Lower leg skin (tissue), 4 donors: ENCODE results near the gene SH3GLB1. TPM values are rescaled to one million over a fixed set of nuclear protein-coding genes. Genes with fewer than 3 reads are reported as not detected.

Source experiments
- DNase-seq, 2 donors: peaks; one replicate each; pipeline ENCODE4 v3.0.0-alpha.2; 2019; ENCODE audit warnings: low spot score in 2 of 2
- H3K4me3 ChIP-seq: fragments of 200-600 bp; sonication (generic); 2 replicates; pipeline ENCODE4 v1.5.1; 2017; ENCODE audit warnings: mild to moderate bottlenecking, low read depth; ENCODE audit not compliant: poor library complexity, severe bottlenecking
- CTCF ChIP-seq, 3 donors: fragments of 450-650 bp; IDR thresholded peaks; one replicate each; pipeline ENCODE4 v1.5.1; 2016; ENCODE audit warnings: antibody characterized with exemption in 3 of 3, mild to moderate bottlenecking in 3 of 3, moderate library complexity in 2 of 3
- POLR2A ChIP-seq, 2 donors: fragments of 450-650 bp; IDR thresholded peaks; one replicate each; pipeline ENCODE4 v1.6.1; 2016 to 2017; ENCODE audit warnings: antibody characterized with exemption in 2 of 2, mild to moderate bottlenecking in 1 of 2, moderate library complexity in 1 of 2
- WGBS, 2 donors: methylation state at CpG; one replicate each; pipeline ENCODE4 v1.1.5; 2018; 5-methylcytosine and 5-hydroxymethylcytosine counted together
- intact Hi-C: fragments of 100-400 bp; cut with DNase I; formaldehyde crosslinking; loops from one replicate; pipeline ENCODE4 v1.15.0; 2023; ENCODE audit warnings: low total_unique reads
- total RNA-seq, 4 donors: library from RNA; depleted of rRNA; stranded (reverse); fragments of >200 nt; gene quantifications; one replicate each; pipeline ENCODE4 v1.1.0, GENCODE V29; 2016

SH3GLB1 gene
- total RNA-seq, 4 donors from 2014 or later = 37.1 to 58.1 (median 42.3) TPM

- WGBS, 2 donors = 47 to 60% methylated on average over 1 of the region's 1 CpG
- intact Hi-C loops = no loop called here
Measured at GRCh38 chr1:86775395-86775794, 71.0 kb downstream of the SH3GLB1 start.

GRCh38 chr1:86776108-86776507, 71.7 kb downstream of the SH3GLB1 start:
- intact Hi-C loops = no loop called here
- no peak for DNase-seq
- 70 to 90% methylated on average over 2 of the region's 2 CpGs for WGBS, 2 donors

More at GRCh38 chr1:86775395-86775794, 71.0 kb downstream of the SH3GLB1 start:
- no peak overlapping the region for H3K4me3 ChIP-seq
- TF ChIP-seq CTCF (IDR thresholded peaks at IDR 0.05) (no peak), POLR2A (IDR thresholded peaks at IDR 0.05) (no peak)
- no peak for DNase-seq

GRCh38 chr1:86778569-86779239, 74.3 kb downstream of the SH3GLB1 start:
- intact Hi-C loops = no loop called here
- whole genome bisulfite sequencing, 2 donors = 66% methylated on average over 2 of the region's 2 CpGs
- no peak overlapping the region for H3K4me3 ChIP-seq
- no peak for TF ChIP-seq CTCF (IDR thresholded peaks at IDR 0.05)
- TF ChIP-seq POLR2A (IDR thresholded peaks at IDR 0.05) = no peak
- DNase-seq = no peak

More at GRCh38 chr1:86776108-86776507, 71.7 kb downstream of the SH3GLB1 start:
- TF ChIP-seq CTCF (IDR thresholded peaks at IDR 0.05) (no peak), POLR2A (IDR thresholded peaks at IDR 0.05) (no peak)
- H3K4me3 ChIP-seq = no peak overlapping the region

DNA sequence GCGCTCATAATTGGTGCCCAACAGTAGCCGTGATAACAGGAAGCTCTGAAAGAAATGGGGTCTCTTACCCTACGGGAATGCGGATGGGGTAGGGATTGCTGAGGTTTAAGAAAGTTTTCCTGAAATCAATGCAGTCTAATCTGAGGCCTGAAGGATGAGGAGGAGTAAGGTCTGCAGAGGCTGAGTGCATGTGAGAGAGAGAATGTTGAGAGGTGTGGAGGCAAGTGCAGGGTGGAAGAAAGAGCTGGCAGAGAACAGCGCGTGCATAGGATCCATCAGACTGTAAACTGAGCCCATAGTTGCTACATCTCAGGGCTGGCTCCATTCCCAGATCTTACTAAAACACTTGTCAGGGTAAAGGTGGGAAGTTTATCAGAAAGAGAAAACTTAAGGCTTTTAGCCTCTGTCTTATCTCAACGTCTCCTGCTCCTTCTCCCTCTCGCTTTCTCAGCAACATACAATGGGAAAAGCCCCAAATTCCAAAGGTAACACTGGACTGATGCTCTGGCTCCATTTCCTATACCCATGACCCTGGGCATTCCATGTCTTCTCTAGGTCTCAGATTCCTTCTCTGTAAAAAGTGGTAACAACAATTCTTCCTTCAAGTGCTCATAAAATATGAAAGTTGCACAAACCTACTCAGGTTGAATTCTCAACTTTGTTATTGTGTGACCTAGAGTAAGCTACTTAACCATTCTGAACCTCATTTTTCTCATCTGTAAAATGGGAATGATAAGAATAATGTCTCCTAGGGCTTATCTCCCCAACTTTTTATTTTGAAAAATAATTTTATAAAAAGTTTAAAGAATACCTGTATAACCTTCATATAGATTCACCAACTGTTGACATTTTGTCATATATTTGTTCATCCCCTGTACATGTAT, 75.2 kb downstream of the SH3GLB1 start:
- H3K4me3 ChIP-seq = no peak overlapping the region
- 85 to 88% methylated on average over 8 of the region's 8 CpGs for WGBS, 2 donors
- TF ChIP-seq POLR2A (IDR thresholded peaks at IDR 0.05) (no peak), CTCF (IDR thresholded peaks at IDR 0.05) (no peak)
- no peak for DNase-seq
- intact Hi-C loops = no loop called here

DNA sequence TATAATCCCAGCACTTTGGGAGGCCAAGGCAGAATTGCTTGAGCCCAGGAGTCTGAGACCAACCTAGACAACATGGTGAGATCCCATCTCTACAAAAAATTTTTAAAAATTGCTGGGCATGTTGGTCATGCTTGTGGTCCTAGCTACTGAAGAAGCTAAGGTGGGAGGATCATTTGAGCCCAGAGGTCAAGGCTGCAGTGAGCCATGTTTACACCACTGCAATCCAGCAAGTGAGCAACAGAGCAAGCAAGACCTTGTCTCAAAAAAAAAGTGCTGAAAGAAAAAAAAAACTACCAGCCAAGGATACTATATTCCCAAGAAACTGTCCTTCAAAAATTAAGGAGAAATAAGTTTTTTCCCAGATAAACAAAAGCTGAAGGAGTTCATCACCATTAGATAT, 78.1 kb downstream of the SH3GLB1 start:
- TF ChIP-seq POLR2A (IDR thresholded peaks at IDR 0.05) (no peak), CTCF (IDR thresholded peaks at IDR 0.05) (no peak)
- intact Hi-C loops = no loop called here

More for the DNA sequence above, 78.1 kb downstream of the SH3GLB1 start:
- no peak for DNase-seq
- no peak overlapping the region for H3K4me3 ChIP-seq
